Brain microvascular endothelial cell (primary cell): ENCODE data around the gene SLC8A2.
A peak's percentile ranks its signal among the peaks of the same experiment; 100 is the strongest.

Source experiments
- DNase-seq: peaks from one replicate; pipeline ENCODE4 v3.0.0-alpha.2; 2020
- H3K27ac ChIP-seq: fragments of 250-450 bp; sonication (Bioruptor Pico); 2 replicates; pipeline ENCODE4 v1.5.1; 2020; ENCODE audit warnings: mild to moderate bottlenecking, moderate library complexity
- H3K27me3 ChIP-seq: fragments of 250-450 bp; sonication (Bioruptor Pico); replicated peaks from 2 replicates; pipeline ENCODE4 v1.5.1; 2020; ENCODE audit warnings: mild to moderate bottlenecking
- H3K36me3 ChIP-seq: fragments of 250-450 bp; sonication (Bioruptor Pico); replicated peaks from 2 replicates; pipeline ENCODE4 v1.5.1; 2020; ENCODE audit warnings: mild to moderate bottlenecking
- H3K4me3 ChIP-seq: 2 replicates; pipeline ENCODE4 v1.5.1; 2011; ENCODE audit warnings: low read depth, mild to moderate bottlenecking, control low read depth, low read length, moderate library complexity
- CTCF ChIP-seq: IDR thresholded peaks from 2 replicates; pipeline ENCODE4 v1.5.1; 2011; ENCODE audit warnings: low read depth, mild to moderate bottlenecking, moderate library complexity, low read length, control low read depth, inconsistent platforms; ENCODE audit errors: missing control alignments
- in situ Hi-C: cut with HindIII; loops from 2 replicates; pipeline ENCODE4 v1.10.0; 2017; ENCODE audit warnings: low sequenced_read_pairs, low pct_ligation_motif_present

SLC8A2 gene

GRCh38 chr19:47483800-47484690 is 12.4 kb upstream of the SLC8A2 start, which contains the start of gene KPTN:
TSS of gene KPTN (minus strand) at chr19:47484219. CDS start at chr19:47484160, 59 bp downstream.
- in situ Hi-C loops: no loop called here
- DNase-seq: peak; percentile 85
- peak; percentile 99 for TF ChIP-seq CTCF
- Histone ChIP-seq H3K27ac (peak within 1 kb of the TSS; percentile 90), H3K27me3 (no peaks in the 10 kb centered on the region), H3K4me3 (peak within 1 kb of the TSS; percentile 75), H3K36me3 (no peaks in the 10 kb centered on the region)

- in situ Hi-C loops: no loop called here
- H3K27ac ChIP-seq: no peak overlapping the region
- no peak for DNase-seq
These were observed 11.5 kb upstream of the SLC8A2 start for GRCh38 chr19:47483200-47483599.

GRCh38 chr19:47481460-47482052 is 9.9 kb upstream of the SLC8A2 start:
- H3K36me3 ChIP-seq: no peaks in the 10 kb centered on the region
- no peak overlapping the region for H3K27ac ChIP-seq
- no peak for TF ChIP-seq CTCF
- no peak overlapping the region for H3K4me3 ChIP-seq
- in situ Hi-C loops: no loop called here
- H3K27me3 ChIP-seq: no peaks in the 10 kb centered on the region
- DNase-seq: no peak

More at GRCh38 chr19:47483200-47483599, 11.5 kb upstream of the SLC8A2 start:
- H3K4me3 ChIP-seq: peak overlapping the region; percentile 75
- no peaks in the 10 kb centered on the region for H3K27me3 ChIP-seq
- no peak for TF ChIP-seq CTCF
- no peaks in the 10 kb centered on the region for H3K36me3 ChIP-seq

- DNase-seq: no peak
- Histone ChIP-seq H3K4me3 (no peak overlapping the region), H3K27me3 (no peaks in the 10 kb centered on the region), H3K27ac (no peak overlapping the region), H3K36me3 (no peaks in the 10 kb centered on the region)
- in situ Hi-C loops: no loop called here
- TF ChIP-seq CTCF: no peak
These were observed 9.0 kb upstream of the SLC8A2 start for GRCh38 chr19:47480658-47481057.

- peak overlapping the region; percentile 26 for H3K4me3 ChIP-seq
- no peaks in the 10 kb centered on the region for H3K27me3 ChIP-seq
- TF ChIP-seq CTCF: no peak
- no peak overlapping the region for H3K27ac ChIP-seq
- in situ Hi-C loops: no loop called here
- no peak for DNase-seq
- H3K36me3 ChIP-seq: no peaks in the 10 kb centered on the region
These were observed 8.2 kb upstream of the SLC8A2 start for GRCh38 chr19:47479701-47480503.
